Right ventricle myocardium superior (tissue), 1 donor: ENCODE measurements around the gene SOX21. TPM values are rescaled to one million over a fixed set of nuclear protein-coding genes. Genes with fewer than 3 reads are reported as not detected.

Experiments
- total RNA-seq: library from RNA; stranded (reverse); fragmentation: NEBNext Ultra II Directional; extraction: Animal tissue kit (Norgen Biotek cat#: 25700); gene quantifications from one replicate; pipeline ENCODE4 v1.2.1, GENCODE V29; 2021
- donor health status: DM: no; HTN: yes; CAD: no; lungs with severe emphysema.

SOX21 gene
- total RNA-seq, 1 donor from 2014 or later: not detected

Other genes with a start within 250 kb of the SOX21 start
- gene DCT, start 232.9 kb downstream of the SOX21 start, total RNA-seq: 0.22 TPM
- gene TGDS, start 116.4 kb downstream of the SOX21 start, total RNA-seq: 4.5 TPM
- 5.5 TPM for gene GPR180, start 110.7 kb downstream of the SOX21 start, total RNA-seq